HEK293 (cell line): ENCODE data around the gene TSPAN11.

ENCODE experiments used
- CTCF ChIA-PET: fragments of 350-600 bp; formaldehyde crosslinking; extraction: SDS; loops from one replicate; lab custom pipeline; 2021; ENCODE audit warnings: antibody characterized with exemption; lab: Yijun Ruan, JAX
- POLR2A ChIA-PET: fragments of 300-600 bp; formaldehyde crosslinking; extraction: SDS; loops from one replicate; lab custom pipeline; 2020; ENCODE audit warnings: antibody characterized with exemption, inconsistent platforms; lab: Yijun Ruan, JAX
- H3K27ac ChIP-seq: fragments of 200-500 bp; sonication (Bioruptor generic); 2 replicates; pipeline ENCODE4 v1.5.1; 2014; ENCODE audit warnings: low read depth, low read length, control low read depth, inconsistent platforms; ENCODE audit errors: extremely low read depth
- H3K36me3 ChIP-seq, 2 experiments: fragments of 200-500 bp in 1 of 2; sonication (Bioruptor generic) in 1 of 2; 1 replicate in 1 of 2; 2 replicates in 1 of 2; pipeline ENCODE4 v1.5.1; 2014 to 2017; ENCODE audit warnings: inconsistent platforms in 2 of 2, low read length in 2 of 2; ENCODE audit not compliant: control insufficient read depth in 2 of 2, insufficient read depth in 1 of 2
- H3K4me1 ChIP-seq: fragments of 200-500 bp; sonication (Bioruptor generic); 2 replicates; pipeline ENCODE4 v1.5.1; 2014; ENCODE audit warnings: mild to moderate bottlenecking, low read length, inconsistent platforms; ENCODE audit not compliant: control insufficient read depth, insufficient read depth
- H3K4me3 ChIP-seq: 2 replicates; pipeline ENCODE4 v1.5.1; 2011; ENCODE audit warnings: low read depth, mild to moderate bottlenecking, control low read depth, low read length, moderate library complexity
- H3K9me3 ChIP-seq: fragments of 200-500 bp; sonication (Bioruptor generic); 2 replicates; pipeline ENCODE4 v1.5.1; 2014; ENCODE audit warnings: low read depth, low read length, inconsistent platforms; ENCODE audit not compliant: control insufficient read depth, insufficient read depth
- ATF2 ChIP-seq: fragments of 450-650 bp; formaldehyde crosslinking; IDR thresholded peaks from 2 replicates; pipeline ENCODE4 v1.5.1; 2016; ENCODE audit warnings: missing biosample characterization, missing genetic modification characterization, low read depth
- HOXD13 ChIP-seq: sonication (generic); formaldehyde crosslinking; IDR thresholded peaks from 2 replicates; pipeline ENCODE4 v1.8.0; 2022; ENCODE audit warnings: missing genetic modification reagents, borderline replicate concordance
- PRDM4 ChIP-seq: fragments of 450-650 bp; formaldehyde crosslinking; IDR thresholded peaks from 2 replicates; pipeline ENCODE4 v1.5.1; 2017; ENCODE audit warnings: missing biosample characterization, missing genetic modification characterization
- SP2 ChIP-seq: fragments of 450-650 bp; formaldehyde crosslinking; IDR thresholded peaks from 2 replicates; pipeline ENCODE4 v1.5.1; 2016; ENCODE audit warnings: missing biosample characterization, missing genetic modification characterization
- ZBTB1 ChIP-seq: fragments of 450-650 bp; formaldehyde crosslinking; IDR thresholded peaks from 2 replicates; pipeline ENCODE4 v1.5.1; 2016; ENCODE audit warnings: missing biosample characterization, missing genetic modification characterization
- ZBTB26 ChIP-seq: fragments of 450-650 bp; formaldehyde crosslinking; optimal IDR thresholded peaks from 2 replicates; pipeline ENCODE3; 2016; ENCODE audit warnings: missing biosample characterization, mild to moderate bottlenecking, missing genetic modification characterization
- ZNF132 ChIP-seq: fragments of 450-650 bp; formaldehyde crosslinking; IDR thresholded peaks from 2 replicates; pipeline ENCODE4 v1.5.1; 2017; ENCODE audit warnings: missing biosample characterization, missing genetic modification characterization, borderline replicate concordance
- ZNF26 ChIP-seq: fragments of 450-650 bp; formaldehyde crosslinking; IDR thresholded peaks from 2 replicates; pipeline ENCODE4 v1.5.1; 2016; ENCODE audit warnings: missing biosample characterization, missing genetic modification characterization
- ZNF398 ChIP-seq: fragments of 450-650 bp; formaldehyde crosslinking; IDR thresholded peaks from 2 replicates; pipeline ENCODE4 v1.5.1; 2017; ENCODE audit warnings: missing biosample characterization, missing genetic modification characterization
- ZNF416 ChIP-seq: fragments of 450-650 bp; formaldehyde crosslinking; IDR thresholded peaks from 2 replicates; pipeline ENCODE4 v1.5.1; 2016; ENCODE audit warnings: missing biosample characterization, missing genetic modification characterization
- ZNF426 ChIP-seq: fragments of 450-650 bp; formaldehyde crosslinking; IDR thresholded peaks from 2 replicates; pipeline ENCODE4 v1.5.1; 2017; ENCODE audit warnings: missing biosample characterization, missing genetic modification characterization, mild to moderate bottlenecking, inconsistent platforms, moderate library complexity
- ZNF473 ChIP-seq: fragments of 450-650 bp; formaldehyde crosslinking; IDR thresholded peaks from 2 replicates; pipeline ENCODE4 v1.5.1; 2017; ENCODE audit warnings: missing biosample characterization, missing genetic modification characterization
- ZNF488 ChIP-seq: fragments of 450-650 bp; formaldehyde crosslinking; IDR thresholded peaks from 2 replicates; pipeline ENCODE4 v1.5.1; 2016; ENCODE audit warnings: missing biosample characterization, missing genetic modification characterization
- ZNF510 ChIP-seq: fragments of 450-650 bp; formaldehyde crosslinking; IDR thresholded peaks from 2 replicates; pipeline ENCODE4 v1.5.1; 2018; ENCODE audit warnings: mild to moderate bottlenecking, missing genetic modification characterization, missing biosample characterization; ENCODE audit not compliant: insufficient replicate concordance
- ZNF658 ChIP-seq: fragments of 450-650 bp; formaldehyde crosslinking; IDR thresholded peaks from 2 replicates; pipeline ENCODE4; 2016; ENCODE audit warnings: missing biosample characterization, missing genetic modification characterization
- ZNF701 ChIP-seq: fragments of 450-650 bp; formaldehyde crosslinking; IDR thresholded peaks from 2 replicates; pipeline ENCODE4 v1.5.1; 2016; ENCODE audit warnings: missing biosample characterization, missing genetic modification characterization
- ZNF76 ChIP-seq: fragments of 450-650 bp; formaldehyde crosslinking; IDR thresholded peaks from 2 replicates; pipeline ENCODE4; 2016; ENCODE audit warnings: low read depth, missing biosample characterization, missing genetic modification characterization, borderline replicate concordance
- ZSCAN4 ChIP-seq: fragments of 450-650 bp; formaldehyde crosslinking; IDR thresholded peaks from 2 replicates; pipeline ENCODE4 v1.5.1; 2017; ENCODE audit warnings: missing biosample characterization, missing genetic modification characterization

TSPAN11 gene

GRCh38 chr12:30967026-30967425 lies 40.5 kb downstream of the TSPAN11 start:
- no peak overlapping the region for H3K27ac ChIP-seq
- ChIA-PET CTCF (interaction anchor here (0.8 to 1.0 kb wide), 2 partner anchors 86 to 307 kb away, joined by 4 to 5 read pairs; no protein-coding TSS in a partner anchor), POLR2A (no interaction called here)

GRCh38 chr12:30968211-30968610 lies 41.7 kb downstream of the TSPAN11 start:
- no peak overlapping the region for H3K27ac ChIP-seq
- H3K36me3 ChIP-seq = no peaks in the 10 kb centered on the region
- CTCF ChIA-PET = interaction anchor here (1.0 kb wide), 1 partner anchor 85 kb away, joined by 5 read pairs; no protein-coding TSS in a partner anchor
- no peak overlapping the region for H3K4me3 ChIP-seq
- TF ChIP-seq ZNF658 = no peak
- no peak for TF ChIP-seq ZSCAN4 (tag by site-specific recombination)
- TF ChIP-seq ZNF510 (tag by site-specific recombination) = no peak
- TF ChIP-seq ZNF488 = no peak
- TF ChIP-seq ZNF701 (tag by site-specific recombination) = no peak
- TF ChIP-seq ZBTB1 = no peak
- TF ChIP-seq ZNF76 = no peak
- TF ChIP-seq ZNF473 (tag by site-specific recombination) = no peak
- TF ChIP-seq ZNF426 (tag by site-specific recombination) = no peak
- TF ChIP-seq ZNF398 (tag by site-specific recombination) = no peak
- no peak for TF ChIP-seq ATF2 (tag by site-specific recombination)
- no peak for TF ChIP-seq PRDM4
- no peaks in the 10 kb centered on the region for H3K4me1 ChIP-seq
- POLR2A ChIA-PET = no interaction called here
- H3K9me3 ChIP-seq = no peaks in the 10 kb centered on the region

More at GRCh38 chr12:30967026-30967425, 40.5 kb downstream of the TSPAN11 start:
- no peaks in the 10 kb centered on the region for H3K9me3 ChIP-seq
- no peak overlapping the region for H3K4me3 ChIP-seq
- no peaks in the 10 kb centered on the region for H3K4me1 ChIP-seq
- TF ChIP-seq ZNF416 (no peak), HOXD13 (CRISPR knock-in tag) (no peak), ZNF132 (tag by site-specific recombination) (no peak), ZBTB26 (tag by site-specific recombination) (no peak), SP2 (tag by site-specific recombination) (no peak), ZNF26 (no peak)
- TF ChIP-seq, all 188 proteins: peak for 0
- no peaks in the 10 kb centered on the region for H3K36me3 ChIP-seq
